Peyer's patch (tissue), 4 donors: ENCODE measurements around the gene TMEM92. TPM values are rescaled to one million over a fixed set of nuclear protein-coding genes. Genes with fewer than 3 reads are reported as not detected.
A peak's percentile ranks its signal among the peaks of the same experiment; 100 is the strongest.

Experiments
- DNase-seq, 3 donors: peaks; one replicate each; pipeline ENCODE4 v3.0.0-alpha.2; 2017 to 2019
- H3K27ac ChIP-seq, 4 donors: fragments of 200-600 bp; sonication (generic); one replicate each; pipeline ENCODE4 v1.5.1; 2016 to 2019
- H3K27me3 ChIP-seq, 2 donors: fragments of 200-600 bp; sonication (generic); one replicate each; pipeline ENCODE4 v1.5.1; 2019
- H3K36me3 ChIP-seq, 3 donors: fragments of 200-600 bp; sonication (generic); one replicate each; pipeline ENCODE4 v1.5.1; 2016 to 2019
- H3K4me1 ChIP-seq, 4 donors: fragments of 200-600 bp; sonication (generic); one replicate each; pipeline ENCODE4 v1.5.1; 2016 to 2019
- H3K4me3 ChIP-seq, 4 donors: fragments of 200-600 bp; sonication (generic); 1 replicate in 3 of 4; 2 replicates in 1 of 4; pipeline ENCODE4 v1.5.1; 2016 to 2019; ENCODE audit warnings: mild to moderate bottlenecking in 1 of 4
- H3K9me3 ChIP-seq, 4 donors: fragments of 200-600 bp; sonication (generic); one replicate each; pipeline ENCODE4 v1.5.1; 2016 to 2019; ENCODE audit warnings: mild to moderate bottlenecking in 1 of 4
- POLR2A ChIP-seq, 2 donors: fragments of 450-650 bp; IDR thresholded peaks; one replicate each; pipeline ENCODE4 v1.5.1; 2017; ENCODE audit warnings: antibody characterized with exemption in 2 of 2, mild to moderate bottlenecking in 2 of 2, moderate library complexity in 2 of 2
- total RNA-seq, 4 donors: library from RNA; depleted of rRNA; stranded (reverse); fragments of >200 nt; gene quantifications; one replicate each; pipeline ENCODE4 v1.1.0, GENCODE V29; 2016
- TF ChIP-seq, protein P1 (sequence below), 6 experiments: fragments of 450-650 bp in 4 of 6; fragments of 200-600 bp in 2 of 6; sonication (generic) in 1 of 6; IDR thresholded peaks; one replicate each; pipeline ENCODE4 v1.5.1; 2017 to 2019; ENCODE audit warnings: antibody characterized with exemption in 6 of 6, mild to moderate bottlenecking in 3 of 6, moderate library complexity in 1 of 6

Gene TMEM92
- total RNA-seq, 4 donors from 2014 or later, result 0.83 to 86.0 (median 50.6) TPM

GRCh38 chr17:50279181-50279526 lies 4.9 kb downstream of the TMEM92 start:
- no peak overlapping the region for H3K4me3 ChIP-seq
- peak in 1 of 3 donors; percentile 71 for DNase-seq
- H3K4me1 ChIP-seq, result peaks cover 0 to 53% (median 0%) of the 10 kb centered on the region in 4 donors
- TF ChIP-seq, protein P1, sequence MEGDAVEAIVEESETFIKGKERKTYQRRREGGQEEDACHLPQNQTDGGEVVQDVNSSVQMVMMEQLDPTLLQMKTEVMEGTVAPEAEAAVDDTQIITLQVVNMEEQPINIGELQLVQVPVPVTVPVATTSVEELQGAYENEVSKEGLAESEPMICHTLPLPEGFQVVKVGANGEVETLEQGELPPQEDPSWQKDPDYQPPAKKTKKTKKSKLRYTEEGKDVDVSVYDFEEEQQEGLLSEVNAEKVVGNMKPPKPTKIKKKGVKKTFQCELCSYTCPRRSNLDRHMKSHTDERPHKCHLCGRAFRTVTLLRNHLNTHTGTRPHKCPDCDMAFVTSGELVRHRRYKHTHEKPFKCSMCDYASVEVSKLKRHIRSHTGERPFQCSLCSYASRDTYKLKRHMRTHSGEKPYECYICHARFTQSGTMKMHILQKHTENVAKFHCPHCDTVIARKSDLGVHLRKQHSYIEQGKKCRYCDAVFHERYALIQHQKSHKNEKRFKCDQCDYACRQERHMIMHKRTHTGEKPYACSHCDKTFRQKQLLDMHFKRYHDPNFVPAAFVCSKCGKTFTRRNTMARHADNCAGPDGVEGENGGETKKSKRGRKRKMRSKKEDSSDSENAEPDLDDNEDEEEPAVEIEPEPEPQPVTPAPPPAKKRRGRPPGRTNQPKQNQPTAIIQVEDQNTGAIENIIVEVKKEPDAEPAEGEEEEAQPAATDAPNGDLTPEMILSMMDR (IDR thresholded peaks at IDR 0.05), result no peak
- TF ChIP-seq POLR2A (IDR thresholded peaks at IDR 0.05), result no peak
- H3K27me3 ChIP-seq, result no peaks in the 10 kb centered on the region
- peak overlapping the region in 2 of 4 donors; percentile 57 to 61 for H3K27ac ChIP-seq
- peaks cover 0 to 7% (median 0%) of the 10 kb centered on the region in 3 donors for H3K36me3 ChIP-seq
- no peaks in the 10 kb centered on the region for H3K9me3 ChIP-seq

DNA sequence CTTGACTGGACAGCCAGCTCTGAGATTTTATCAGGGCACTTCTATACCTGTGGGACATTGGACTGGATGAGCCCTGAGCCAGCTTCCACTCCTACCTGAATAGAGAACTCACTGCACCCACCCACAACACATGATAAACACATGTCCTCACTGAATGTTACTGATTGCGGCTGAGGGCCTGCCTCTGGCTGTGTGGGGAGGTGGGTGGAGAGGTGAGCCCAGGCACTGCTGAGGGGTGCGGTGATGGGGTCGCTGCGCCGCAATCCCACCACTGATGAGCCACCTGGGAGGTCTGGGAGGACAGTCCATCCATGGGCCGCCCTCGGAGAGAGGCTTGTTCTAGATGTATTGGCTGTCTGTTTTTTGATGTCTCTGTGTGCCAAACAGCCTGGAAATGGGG lies 5.4 kb downstream of the TMEM92 start:
- Histone ChIP-seq H3K27ac (peak overlapping the region in 2 of 4 donors; percentile 57 to 61), H3K4me1 (peaks cover 0 to 53% (median 0%) of the 10 kb centered on the region in 4 donors)

DNA sequence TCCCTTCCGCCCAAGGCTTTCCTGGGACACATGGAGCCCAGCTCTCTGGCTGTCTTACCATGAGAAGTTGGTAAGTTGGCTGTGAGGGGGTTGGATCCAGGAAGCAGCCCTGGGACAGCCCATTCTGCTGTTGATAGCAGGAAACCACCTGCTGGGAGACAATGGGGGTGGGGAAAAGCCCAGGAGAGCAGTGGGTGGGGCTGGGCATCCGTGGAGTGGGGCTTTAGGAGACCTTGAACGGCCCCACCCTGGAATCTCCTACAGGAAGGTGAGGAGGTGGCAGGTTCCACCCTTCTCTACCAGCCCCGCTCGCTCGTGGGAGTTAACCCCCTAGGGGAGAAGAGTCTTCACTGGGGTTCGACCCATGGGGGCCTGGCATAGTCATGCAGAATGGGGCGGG lies 5.8 kb downstream of the TMEM92 start:
- DNase-seq, result peak in 2 of 3 donors; percentile 67 to 69
- no peaks in the 10 kb centered on the region for H3K9me3 ChIP-seq
- H3K27ac ChIP-seq, result peak overlapping the region in 2 of 4 donors; percentile 57 to 61
- TF ChIP-seq POLR2A (IDR thresholded peaks at IDR 0.05), result no peak
- TF ChIP-seq, protein P1 (IDR thresholded peaks at IDR 0.05), result no peak
- peaks cover 0 to 53% (median 0%) of the 10 kb centered on the region in 4 donors for H3K4me1 ChIP-seq
- peaks cover 0 to 7% (median 0%) of the 10 kb centered on the region in 3 donors for H3K36me3 ChIP-seq
- H3K4me3 ChIP-seq, result no peak overlapping the region
- no peaks in the 10 kb centered on the region for H3K27me3 ChIP-seq

More for the DNA sequence above, 5.4 kb downstream of the TMEM92 start:
- Histone ChIP-seq H3K4me3 (no peak overlapping the region), H3K36me3 (peaks cover 0 to 7% (median 0%) of the 10 kb centered on the region in 3 donors), H3K9me3 (no peaks in the 10 kb centered on the region), H3K27me3 (no peaks in the 10 kb centered on the region)
- TF ChIP-seq, protein P1 (IDR thresholded peaks at IDR 0.05), result no peak
- no peak for TF ChIP-seq POLR2A (IDR thresholded peaks at IDR 0.05)
- no peak for DNase-seq

DNA sequence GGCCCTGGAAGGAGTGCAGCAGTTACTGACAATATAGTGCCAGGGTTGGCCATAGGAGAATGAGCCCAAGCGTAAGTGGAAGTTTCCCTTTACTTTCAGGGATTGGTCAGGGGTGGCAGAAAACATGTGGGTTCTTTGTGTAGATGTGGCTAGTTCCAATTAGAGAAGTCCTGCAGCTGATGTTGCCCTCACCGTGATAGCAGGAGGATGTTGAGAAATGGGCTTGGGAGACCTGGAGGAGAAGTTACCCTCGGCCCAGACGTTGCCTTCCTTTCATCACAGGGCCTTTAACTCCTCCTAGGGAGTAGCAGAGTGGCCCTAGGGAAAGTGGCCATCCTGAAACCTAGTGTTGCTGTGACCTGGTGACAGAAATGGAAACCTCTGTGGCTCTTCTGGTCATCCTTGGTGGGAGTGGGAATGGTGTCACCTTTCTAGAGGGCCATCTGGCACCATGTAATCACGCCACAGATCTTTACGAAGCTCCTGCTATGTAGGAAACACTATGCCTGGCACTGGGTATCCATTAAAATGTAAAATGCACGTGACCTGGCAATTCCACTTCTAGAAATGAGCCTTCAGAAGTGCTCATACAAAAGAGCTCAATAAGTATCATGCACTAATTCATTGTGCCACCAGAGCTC lies 6.7 kb downstream of the TMEM92 start:
- Histone ChIP-seq H3K9me3 (no peaks in the 10 kb centered on the region), H3K4me3 (no peak overlapping the region), H3K27me3 (no peaks in the 10 kb centered on the region), H3K36me3 (peaks cover 0 to 7% (median 0%) of the 10 kb centered on the region in 3 donors), H3K27ac (peak overlapping the region in 2 of 4 donors; percentile 57 to 61), H3K4me1 (peaks cover 0 to 52% (median 0%) of the 10 kb centered on the region in 4 donors)
- TF ChIP-seq POLR2A (IDR thresholded peaks at IDR 0.05), result no peak
- TF ChIP-seq, protein P1 (IDR thresholded peaks at IDR 0.05), result no peak
- no peak for DNase-seq

DNA sequence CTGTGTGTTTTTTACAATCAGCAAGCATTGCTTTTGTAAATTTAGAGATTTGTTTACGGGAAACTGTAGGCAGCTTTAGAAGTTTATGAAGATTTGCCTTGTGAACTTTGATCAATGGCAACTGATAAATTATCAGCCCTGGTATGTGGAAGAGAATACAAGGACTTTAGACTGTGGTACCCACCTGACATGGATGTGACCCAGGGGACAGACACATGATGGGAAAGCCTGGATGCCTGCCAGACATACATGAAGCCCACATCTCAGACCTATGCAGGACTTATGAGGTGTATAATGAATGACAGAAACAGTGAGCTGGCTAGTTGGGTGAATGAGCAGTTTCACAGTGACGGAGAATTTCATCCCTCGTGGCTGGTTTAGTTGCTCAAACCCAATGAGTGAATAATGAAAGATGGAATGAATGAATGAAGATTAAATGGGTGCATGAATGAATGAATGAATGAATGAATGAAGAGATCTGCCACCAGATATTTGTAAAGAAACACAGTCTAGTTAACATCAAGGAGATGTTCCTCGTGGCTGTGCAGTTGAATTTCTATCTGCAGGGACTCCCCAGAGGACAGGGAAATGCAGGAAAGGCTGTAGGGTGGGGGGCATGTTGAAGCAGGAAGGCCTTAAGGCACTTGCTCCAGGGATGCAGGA lies 7.6 kb downstream of the TMEM92 start:
- H3K4me1 ChIP-seq, result peaks cover 0 to 45% (median 0%) of the 10 kb centered on the region in 4 donors
- TF ChIP-seq POLR2A (IDR thresholded peaks at IDR 0.05), result no peak
- TF ChIP-seq, protein P1 (IDR thresholded peaks at IDR 0.05), result no peak
- H3K4me3 ChIP-seq, result no peak overlapping the region
- DNase-seq, result peak in 1 of 3 donors; percentile 55
- H3K27me3 ChIP-seq, result no peaks in the 10 kb centered on the region
- peak overlapping the region in 1 of 4 donors; percentile 57 for H3K27ac ChIP-seq
- peaks cover 0 to 7% (median 0%) of the 10 kb centered on the region in 3 donors for H3K36me3 ChIP-seq
- no peaks in the 10 kb centered on the region for H3K9me3 ChIP-seq
